Activated CD8-positive, alpha-beta memory T cell treated with anti-CD3 and anti-CD28 coated beads for 4 hours (primary cell): ENCODE data around the gene RGS1.

Experiments
- DNase-seq, 2 donors: peaks; one replicate each; pipeline ENCODE4 v3.0.0-alpha.2; 2020; ENCODE audit warnings: low read depth in 2 of 2

The RGS1 gene

DNA sequence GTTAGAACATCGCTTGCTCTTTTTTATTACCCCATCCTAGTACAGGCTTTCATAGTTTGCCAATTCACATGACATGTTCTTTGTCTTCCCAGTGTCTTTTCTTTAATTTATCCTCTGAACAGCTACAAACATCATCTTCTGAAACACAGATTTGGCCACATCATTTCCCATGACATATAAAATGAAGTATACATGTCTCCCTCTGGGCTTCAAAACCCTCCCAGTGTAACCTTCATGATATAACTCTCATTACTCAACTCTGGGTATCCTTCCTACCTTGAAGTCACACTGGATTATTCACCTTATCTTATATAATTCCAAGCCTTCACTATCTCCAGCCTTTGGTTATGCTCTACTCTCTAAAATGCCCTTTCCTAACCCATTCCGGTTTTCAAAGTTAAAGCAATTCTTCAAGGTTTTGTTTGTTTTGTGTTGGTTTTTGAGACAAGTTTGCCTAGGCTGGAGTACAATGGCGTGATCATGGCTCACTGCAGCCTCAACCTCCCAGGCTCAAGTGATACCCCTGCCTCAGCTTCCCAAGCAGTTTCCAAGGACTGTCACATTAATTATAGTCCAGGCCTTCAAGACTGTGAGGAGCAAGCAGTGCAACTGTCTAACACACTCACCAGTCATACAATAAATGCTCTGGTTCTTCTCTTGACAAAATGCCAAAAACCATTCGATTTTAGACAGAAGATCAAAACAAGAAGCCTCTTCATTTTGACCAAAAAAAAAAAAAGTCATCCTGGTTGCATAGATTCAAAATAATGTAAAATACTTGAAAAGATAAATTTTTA, 5.8 kb downstream of the RGS1 start:
- DNase-seq: no peak

- DNase-seq: no peak
Measured at GRCh38 chr1:192584866-192585265, 9.3 kb downstream of the RGS1 start.

DNA sequence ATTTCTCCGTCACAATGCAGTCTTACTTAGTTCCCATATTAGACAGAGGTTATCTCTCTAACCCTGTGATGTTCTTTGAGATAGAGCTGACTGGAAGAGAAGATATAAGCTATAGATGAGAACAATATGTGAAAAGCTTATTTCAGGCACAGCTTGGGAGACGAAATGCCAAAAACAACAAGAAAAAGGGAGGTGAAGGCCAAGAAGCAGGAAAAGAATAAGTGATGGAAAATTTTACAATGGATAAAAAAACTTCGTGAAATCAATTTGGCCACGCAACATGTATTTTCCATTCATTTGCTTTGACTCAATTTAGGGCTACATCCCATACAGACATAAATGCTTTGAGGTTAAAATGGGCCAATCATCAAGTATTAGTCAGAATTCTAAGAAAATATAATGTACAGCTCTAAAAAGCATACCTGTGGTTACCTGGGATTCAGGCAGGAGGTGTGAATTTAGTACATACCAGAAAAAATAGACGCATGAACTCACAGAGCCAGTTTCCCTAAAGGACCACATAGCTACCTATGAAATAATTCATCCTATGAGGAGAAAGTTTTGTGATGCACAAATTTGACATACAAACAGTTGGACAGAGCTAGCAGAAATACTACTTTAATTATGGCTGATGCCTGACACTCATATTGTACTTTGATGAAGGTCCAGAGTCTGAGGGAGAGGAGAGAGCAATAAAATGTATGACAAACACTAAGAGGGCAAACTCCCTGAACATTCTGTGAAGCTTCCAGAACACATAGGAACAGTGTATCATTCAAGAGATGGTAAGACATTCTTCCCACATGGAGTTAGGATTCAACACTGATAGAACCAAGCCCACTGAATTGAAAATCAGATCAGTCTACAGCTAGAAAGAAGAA, 12.1 kb downstream of the RGS1 start:
- DNase-seq: no peak

GRCh38 chr1:192588546-192588945, 13.0 kb downstream of the RGS1 start:
- no peak for DNase-seq

GRCh38 chr1:192589813-192590212, 14.2 kb downstream of the RGS1 start:
- no peak for DNase-seq

- no peak for DNase-seq
Measured at GRCh38 chr1:192592517-192592916, 16.9 kb downstream of the RGS1 start.

DNA sequence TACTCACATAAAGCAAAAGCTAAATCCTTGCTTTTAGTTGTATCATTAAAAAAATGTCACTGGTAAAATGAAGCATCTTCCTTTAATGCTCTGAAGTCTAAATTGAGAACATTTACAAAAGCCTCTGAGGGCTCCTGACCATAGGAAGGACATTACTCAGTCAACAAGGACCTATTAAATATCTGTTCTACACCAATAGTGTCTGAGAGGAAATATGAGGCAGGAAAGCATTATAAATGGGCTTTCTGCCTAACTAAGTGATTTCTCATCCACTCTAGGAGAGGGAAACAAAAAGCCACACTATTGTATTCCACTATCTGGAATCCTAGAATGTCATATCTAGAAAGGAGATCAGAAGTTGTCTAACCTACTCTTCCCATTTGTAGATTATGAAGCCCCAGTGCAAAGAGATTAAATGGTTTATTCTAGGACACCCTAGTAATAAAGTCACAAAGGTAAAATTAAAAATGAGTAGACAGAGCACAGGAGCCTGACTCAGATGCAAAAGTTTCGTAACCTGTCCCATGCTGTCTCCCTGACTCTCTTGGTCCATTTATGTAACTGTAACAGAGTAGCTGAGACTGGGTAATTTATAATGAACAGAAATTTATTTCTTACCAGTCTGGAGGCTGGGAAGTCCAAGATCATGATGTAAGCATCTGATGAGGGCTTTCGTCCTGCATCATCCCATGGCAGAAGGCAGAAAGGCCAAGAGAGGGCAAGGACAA, 17.6 kb downstream of the RGS1 start:
- DNase-seq: no peak

GRCh38 chr1:192595299-192595698, 19.7 kb downstream of the RGS1 start:
- DNase-seq: no peak

DNA sequence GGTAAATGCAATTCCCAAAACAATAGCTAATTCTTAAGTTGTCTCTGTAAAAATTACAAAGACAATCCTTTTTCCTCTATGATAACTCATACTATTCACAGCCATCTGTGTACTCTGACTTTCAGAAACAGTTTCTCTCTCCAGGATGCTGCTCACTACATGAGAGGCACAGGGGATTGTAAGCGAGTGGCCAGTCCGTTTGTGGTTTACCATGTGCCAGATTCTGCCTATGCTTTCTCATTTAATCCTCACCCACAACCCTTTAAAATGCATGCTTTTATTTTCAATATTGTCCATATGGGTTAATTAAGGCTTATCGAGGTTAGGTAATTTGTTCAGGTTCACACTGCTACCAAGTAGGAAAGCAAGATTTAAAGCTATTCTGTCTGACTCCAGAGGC, 23.0 kb downstream of the RGS1 start:
- DNase-seq: no peak

DNA sequence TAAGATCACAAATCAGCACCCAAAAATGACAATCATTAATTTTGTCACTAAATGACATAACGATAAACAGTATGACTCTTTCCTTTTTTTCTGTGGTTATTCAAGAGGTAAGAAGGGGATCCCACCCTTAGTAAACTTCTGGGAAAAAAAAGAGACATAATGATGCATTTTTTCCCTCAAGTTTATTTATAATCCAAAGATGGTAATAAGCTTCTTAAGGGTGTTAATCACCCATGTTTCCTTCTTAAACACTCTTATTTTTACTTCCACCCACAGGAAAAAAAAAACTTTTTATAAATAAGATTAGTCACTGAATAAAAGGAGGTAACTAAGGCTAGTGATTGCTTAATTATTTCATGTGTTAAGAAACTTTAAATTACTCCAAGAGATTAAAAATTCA, 24.7 kb downstream of the RGS1 start:
- DNase-seq: no peak

DNA sequence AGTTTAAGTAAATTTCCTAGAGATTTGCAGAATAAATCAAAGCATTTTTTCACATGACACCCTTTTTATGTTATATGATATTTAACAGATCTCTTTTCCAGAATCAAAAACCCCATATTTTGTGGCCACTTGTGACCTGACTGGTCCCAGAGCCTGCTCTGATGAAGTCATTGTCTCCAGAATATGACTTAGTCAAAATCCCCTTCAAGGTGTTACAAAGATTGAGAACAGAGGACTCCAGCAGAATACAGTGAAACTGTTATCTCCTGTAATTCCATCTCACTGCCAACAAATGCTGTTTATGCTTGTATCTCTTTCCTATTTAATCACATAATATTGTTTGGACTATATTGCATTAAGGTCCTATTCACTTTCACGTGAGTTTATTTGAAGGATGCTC, 25.6 kb downstream of the RGS1 start:
- DNase-seq: no peak

DNA sequence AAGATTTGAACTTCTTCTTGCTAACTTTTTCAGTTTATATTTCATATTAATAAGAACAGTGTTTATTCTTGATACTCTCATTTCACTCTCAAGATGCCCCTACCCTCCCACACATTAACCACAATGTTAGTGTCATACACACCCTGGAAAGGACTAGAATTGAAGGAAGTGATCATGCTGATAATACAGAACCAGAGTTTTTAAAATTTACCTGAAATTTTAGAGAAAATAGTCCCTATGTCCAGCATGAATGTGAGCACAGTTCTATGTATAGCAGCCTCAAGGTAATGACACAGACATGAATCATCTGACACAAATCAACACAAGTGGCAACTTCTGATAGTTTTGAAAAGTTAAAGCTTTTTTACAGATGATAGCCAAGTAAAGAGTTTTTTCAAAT, 26.0 kb downstream of the RGS1 start:
- DNase-seq: no peak

DNA sequence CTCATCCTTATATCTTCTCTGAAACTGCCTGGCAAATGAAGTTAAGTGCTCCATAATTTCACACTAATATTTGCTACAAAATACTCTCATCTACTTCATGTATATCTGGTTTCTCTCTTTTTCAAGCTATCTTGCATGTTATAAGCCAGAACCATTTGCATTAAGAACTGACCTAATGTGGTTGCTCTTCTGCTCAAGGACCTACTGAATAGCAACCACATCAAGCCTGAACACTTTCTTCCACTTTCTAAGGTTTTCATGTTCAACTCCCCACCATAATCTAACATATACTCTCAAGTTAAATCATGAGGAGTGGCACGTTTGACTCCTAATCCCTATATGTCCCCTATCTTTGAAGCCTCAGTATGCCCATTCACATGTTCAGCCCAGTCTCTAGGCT, 27.2 kb downstream of the RGS1 start:
- DNase-seq: no peak

DNA sequence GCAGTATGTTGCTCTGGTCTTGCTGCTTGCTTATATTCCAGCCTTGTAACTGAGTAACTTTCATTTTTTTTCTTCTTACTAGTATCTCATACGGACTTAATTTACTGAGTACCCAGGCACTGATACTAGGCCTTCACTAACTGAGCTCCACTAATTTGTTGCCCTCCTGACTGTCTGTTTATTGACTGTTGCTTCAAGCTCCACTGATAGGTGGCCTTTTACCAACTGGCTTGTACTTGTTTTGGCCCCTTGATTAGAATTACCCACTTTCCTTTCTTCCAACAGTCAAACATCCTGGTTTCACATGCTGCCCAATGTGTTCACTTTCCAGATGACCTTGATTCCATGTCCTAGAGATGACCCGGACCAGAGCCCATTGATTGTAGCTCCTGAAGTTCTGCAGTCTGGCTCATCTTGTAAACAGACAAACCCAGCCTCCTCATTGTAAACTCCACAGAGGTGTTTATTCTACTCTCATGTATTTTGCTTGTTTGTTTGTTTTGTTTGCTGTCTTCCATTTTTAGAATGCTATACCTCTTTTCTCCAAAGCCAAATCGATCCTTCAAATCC, 27.7 kb downstream of the RGS1 start:
- DNase-seq: no peak

- DNase-seq: no peak
Measured at GRCh38 chr1:192604979-192605620, 29.5 kb downstream of the RGS1 start.

- DNase-seq: no peak
Measured at GRCh38 chr1:192608671-192609070, 33.1 kb downstream of the RGS1 start.

GRCh38 chr1:192609110-192610079, 33.8 kb downstream of the RGS1 start:
- peak; percentile 26 to 28 for DNase-seq

GRCh38 chr1:192610112-192610889, 34.7 kb downstream of the RGS1 start:
- no peak for DNase-seq

DNA sequence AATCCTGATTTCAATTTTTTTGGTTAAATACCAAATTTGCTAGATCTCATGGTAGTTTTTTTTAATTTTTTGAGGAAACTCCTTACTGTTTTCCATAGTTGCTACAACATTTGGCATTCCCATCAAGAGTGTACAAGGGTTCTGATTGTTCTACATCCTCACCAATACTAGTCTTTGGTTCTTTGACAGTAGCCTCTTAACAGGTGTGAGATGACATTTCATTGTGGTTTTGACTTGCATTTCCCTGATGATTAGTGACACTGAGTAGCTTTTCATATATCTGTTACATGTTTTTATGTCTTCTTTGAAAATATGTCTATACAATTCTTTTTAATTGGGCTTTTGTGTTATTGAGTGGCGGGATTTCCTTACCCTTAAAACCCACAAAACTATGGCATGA, 39.5 kb downstream of the RGS1 start:
- DNase-seq: no peak
